ENCODE results near the gene SRSF8.

DNA sequence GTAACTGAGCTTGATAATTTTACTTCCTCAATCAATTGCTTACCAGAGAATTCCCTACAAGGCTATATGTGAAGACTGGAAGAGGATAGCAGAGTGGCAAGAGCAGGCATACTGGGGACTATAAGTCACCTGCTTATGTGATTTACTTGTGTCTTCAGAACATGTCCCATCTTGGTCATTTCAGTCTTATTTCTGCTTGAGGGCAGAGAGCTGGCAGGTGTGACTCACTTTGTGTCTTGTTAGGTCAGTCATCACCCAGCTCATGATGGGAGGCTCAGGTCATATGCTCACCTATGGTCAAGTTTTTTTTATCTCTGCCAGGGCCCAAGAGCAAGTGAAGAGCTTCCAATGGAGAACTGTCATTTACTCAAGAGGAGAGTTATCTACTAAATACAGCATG, 6.2 kb downstream of the SRSF8 start:
- TF ChIP-seq EZH2 (IDR thresholded peaks at IDR 0.05; ENCODE audit: borderline replicate concordance, insufficient read depth, low read depth, low read length, poor library complexity, severe bottlenecking) (no peak), CTCF (IDR thresholded peaks at IDR 0.05) (no peak)

Measured in B cell (primary cell).